MCF 10A (cell line): Measurements from ENCODE around the gene TRIM45. TPM values are rescaled to one million over a fixed set of nuclear protein-coding genes. Genes with fewer than 3 reads are reported as not detected.

ENCODE experiments used
- BruUV-seq: library from RNA; stranded (reverse); fragments of 400-500 nt; replicated peaks from 2 replicates; lab custom pipeline; 2021; lab: Mats Ljungman, UMichigan
- CTCF ChIA-PET: fragments of 300-600 bp; sonication (Branson Sonifier 250); formaldehyde crosslinking; extraction: SDS; loops from one replicate; lab custom pipeline; 2021; ENCODE audit warnings: antibody characterized with exemption, inconsistent platforms; lab: Yijun Ruan, JAX
- POLR2A ChIA-PET: fragments of 300-600, 350-650 bp; sonication (Branson Sonifier 250); formaldehyde crosslinking; extraction: SDS; loops from one replicate; lab custom pipeline; 2020; ENCODE audit warnings: antibody characterized with exemption, inconsistent platforms; lab: Yijun Ruan, JAX
- DNase-seq: peaks from one replicate; pipeline ENCODE4 v3.0.0-alpha.2; 2018; ENCODE audit not compliant: unreplicated experiment
- H3K27ac Mint-ChIP-seq: one replicate; pipeline ENCODE4 v1.8.0; 2022; ENCODE audit warnings: mild to moderate bottlenecking, low read depth, mixed read lengths; ENCODE audit not compliant: unreplicated experiment
- H3K27me3 Mint-ChIP-seq: one replicate; pipeline ENCODE4 v1.8.0; 2022; ENCODE audit warnings: mixed read lengths; ENCODE audit not compliant: insufficient read depth, unreplicated experiment
- H3K36me3 Mint-ChIP-seq: one replicate; pipeline ENCODE4 v1.8.0; 2022; ENCODE audit warnings: mild to moderate bottlenecking, moderate library complexity, mixed read lengths; ENCODE audit not compliant: insufficient read depth, unreplicated experiment
- H3K4me1 Mint-ChIP-seq: one replicate; pipeline ENCODE4 v1.8.0; 2022; ENCODE audit warnings: mixed read lengths; ENCODE audit not compliant: insufficient read depth, unreplicated experiment
- H3K4me3 Mint-ChIP-seq: one replicate; pipeline ENCODE4 v1.8.0; 2022; ENCODE audit warnings: mild to moderate bottlenecking, moderate library complexity, mixed read lengths; ENCODE audit not compliant: unreplicated experiment
- H3K9me3 Mint-ChIP-seq: one replicate; pipeline ENCODE4 v1.8.0; 2022; ENCODE audit warnings: mixed read lengths; ENCODE audit not compliant: unreplicated experiment
- intact Hi-C: fragments of 100-400 bp; cut with micrococcal nuclease; formaldehyde crosslinking; loops from 2 replicates; pipeline ENCODE4 v1.14.1; 2022
- total RNA-seq: library from RNA; stranded (reverse); gene quantifications from 2 replicates; pipeline ENCODE4 v1.2.3, GENCODE V29; 2022
- TF ChIP-seq, protein P1 (sequence below): fragments of 200-600 bp; IDR thresholded peaks from one replicate; pipeline ENCODE4 v1.8.0; 2022; ENCODE audit warnings: antibody characterized with exemption, mild to moderate bottlenecking; ENCODE audit not compliant: unreplicated experiment

The TRIM45 gene
- total RNA-seq, 1 experiment from 2014 or later, result 1.6 TPM

DNA sequence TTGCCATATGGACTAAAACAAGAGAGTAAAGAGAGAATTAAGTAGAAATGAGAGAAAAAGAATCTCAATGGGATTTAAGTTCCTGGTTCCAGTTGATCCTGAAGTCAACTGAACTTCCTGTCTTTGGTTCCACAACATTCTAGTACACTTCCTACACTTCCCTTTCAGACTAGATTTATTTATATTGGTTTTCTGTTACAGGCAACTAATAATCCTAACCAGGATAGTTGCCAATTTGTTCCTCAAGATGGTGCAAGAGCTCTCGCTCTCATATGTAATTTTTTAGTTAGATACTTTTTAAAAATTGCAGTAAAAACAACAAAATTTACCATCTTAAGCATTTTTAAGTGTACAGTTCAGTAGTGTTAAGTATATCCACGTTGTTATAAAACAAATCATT, 28.8 kb upstream of the TRIM45 start:
- Mint-ChIP-seq H3K4me1 (peaks cover 29% of the 10 kb centered on the region), H3K27ac (peak overlapping the region; percentile 2), H3K27me3 (no peaks in the 10 kb centered on the region), H3K36me3 (no peaks in the 10 kb centered on the region), H3K9me3 (no peaks in the 10 kb centered on the region), H3K4me3 (no peak overlapping the region)
- BruUV-seq, result no TSS peak
- ChIA-PET CTCF (interaction anchor here (1.0 kb wide), 1 partner anchor 136 kb away, joined by 3 read pairs; no protein-coding TSS in a partner anchor), POLR2A (no interaction called here)
- intact Hi-C loops, result no loop called here
- no peak for DNase-seq
- TF ChIP-seq, protein P1, sequence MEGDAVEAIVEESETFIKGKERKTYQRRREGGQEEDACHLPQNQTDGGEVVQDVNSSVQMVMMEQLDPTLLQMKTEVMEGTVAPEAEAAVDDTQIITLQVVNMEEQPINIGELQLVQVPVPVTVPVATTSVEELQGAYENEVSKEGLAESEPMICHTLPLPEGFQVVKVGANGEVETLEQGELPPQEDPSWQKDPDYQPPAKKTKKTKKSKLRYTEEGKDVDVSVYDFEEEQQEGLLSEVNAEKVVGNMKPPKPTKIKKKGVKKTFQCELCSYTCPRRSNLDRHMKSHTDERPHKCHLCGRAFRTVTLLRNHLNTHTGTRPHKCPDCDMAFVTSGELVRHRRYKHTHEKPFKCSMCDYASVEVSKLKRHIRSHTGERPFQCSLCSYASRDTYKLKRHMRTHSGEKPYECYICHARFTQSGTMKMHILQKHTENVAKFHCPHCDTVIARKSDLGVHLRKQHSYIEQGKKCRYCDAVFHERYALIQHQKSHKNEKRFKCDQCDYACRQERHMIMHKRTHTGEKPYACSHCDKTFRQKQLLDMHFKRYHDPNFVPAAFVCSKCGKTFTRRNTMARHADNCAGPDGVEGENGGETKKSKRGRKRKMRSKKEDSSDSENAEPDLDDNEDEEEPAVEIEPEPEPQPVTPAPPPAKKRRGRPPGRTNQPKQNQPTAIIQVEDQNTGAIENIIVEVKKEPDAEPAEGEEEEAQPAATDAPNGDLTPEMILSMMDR, result no peak

- intact Hi-C loops, result loop anchor here (5.0 kb wide), 1 partner anchor 134 kb away; no protein-coding TSS in a partner anchor
- Mint-ChIP-seq H3K4me1 (peaks cover 29% of the 10 kb centered on the region), H3K9me3 (no peaks in the 10 kb centered on the region), H3K36me3 (no peaks in the 10 kb centered on the region), H3K4me3 (peak overlapping the region; percentile 13), H3K27ac (peak overlapping the region; percentile 63), H3K27me3 (no peaks in the 10 kb centered on the region)
- TF ChIP-seq, protein P1, result no peak
- CTCF ChIA-PET, result interaction anchor here (0.7 to 2.9 kb wide), 2 partner anchors 19 to 20 kb away, joined by 3 to 18 read pairs; no protein-coding TSS in a partner anchor
- peak; percentile 84 for DNase-seq
- POLR2A ChIA-PET, result no interaction called here
- TSS peak; percentile 95 for BruUV-seq
Observed at GRCh38 chr1:117147856-117148588, 26.5 kb upstream of the TRIM45 start.

DNA sequence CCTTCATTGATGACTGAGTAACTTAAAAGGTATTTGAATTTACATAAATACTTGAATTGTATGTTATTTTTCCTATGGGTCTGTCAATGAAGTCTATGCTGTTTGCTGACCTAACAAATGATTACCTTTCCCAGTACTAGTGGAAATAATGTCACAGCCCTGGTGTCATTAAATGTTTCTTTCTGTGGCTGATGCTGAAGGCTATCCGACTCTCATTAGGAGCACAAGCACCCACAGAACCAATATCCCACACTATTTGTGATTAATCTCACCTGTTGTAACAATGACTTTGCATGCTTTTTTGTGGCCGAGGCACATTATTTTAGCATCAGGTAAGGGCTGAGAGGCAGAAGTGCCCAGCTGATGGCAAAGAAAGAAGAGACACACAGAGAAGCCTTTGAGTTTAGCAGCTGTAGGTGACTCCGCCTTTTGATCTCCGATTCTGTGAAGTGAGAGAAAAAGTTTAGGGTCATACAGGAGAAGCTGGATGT, 25.8 kb upstream of the TRIM45 start:
- CTCF ChIA-PET, result interaction anchor here (0.9 to 2.9 kb wide), 2 partner anchors 19 to 57 kb away, joined by 3 to 18 read pairs; no protein-coding TSS in a partner anchor
- peaks cover 29% of the 10 kb centered on the region for H3K4me1 Mint-ChIP-seq

More for the DNA sequence above, 25.8 kb upstream of the TRIM45 start:
- BruUV-seq, result TSS peak; percentile 95
- no peaks in the 10 kb centered on the region for H3K9me3 Mint-ChIP-seq
- TF ChIP-seq, protein P1, result no peak
- H3K4me3 Mint-ChIP-seq, result no peak overlapping the region
- POLR2A ChIA-PET, result interaction anchor here (1.7 kb wide), 1 partner anchor 14 kb away, joined by 5 read pairs; no protein-coding TSS in a partner anchor
- DNase-seq, result no peak
- no peaks in the 10 kb centered on the region for H3K27me3 Mint-ChIP-seq
- H3K36me3 Mint-ChIP-seq, result no peaks in the 10 kb centered on the region
- H3K27ac Mint-ChIP-seq, result peak overlapping the region; percentile 63
- intact Hi-C loops, result loop anchor here (5.0 kb wide), 1 partner anchor 135 kb away; no protein-coding TSS in a partner anchor
